ENCODE measurements around the gene MICALL1. TPM values are rescaled to one million over a fixed set of nuclear protein-coding genes. Genes with fewer than 3 reads are reported as not detected.

The MICALL1 gene
- total and polyA plus RNA-seq, 2 donors = 22.7 to 69.5 TPM

DNA sequence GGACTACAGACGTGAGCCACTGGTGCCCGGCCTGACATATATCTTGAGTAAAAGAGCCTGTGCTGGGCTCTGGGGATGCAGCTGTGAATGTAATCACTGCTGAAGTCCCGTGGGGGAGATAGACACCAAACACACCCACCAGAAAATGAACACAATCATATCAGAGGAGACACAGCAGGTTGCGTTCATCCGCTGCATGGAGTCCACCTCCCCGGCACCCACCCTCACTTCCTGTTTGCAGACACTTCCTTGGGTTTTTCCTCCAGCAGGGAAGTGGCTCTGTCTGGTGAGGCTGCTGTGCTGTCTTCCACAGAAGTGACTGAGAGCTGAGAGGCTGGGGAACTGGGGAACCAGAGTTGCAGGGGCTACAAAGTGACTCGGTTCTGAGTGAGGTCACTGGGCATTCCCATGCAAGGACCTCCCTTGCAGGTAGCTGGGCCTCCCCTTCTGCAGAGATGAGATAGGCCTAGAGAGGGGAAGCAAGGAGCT lies 7.2 kb downstream of the MICALL1 start:
- 78% methylated on average over 7 of the region's 7 CpGs for WGBS
- Histone ChIP-seq H3K36me3 (ENCODE audit: insufficient read depth) (peaks cover 7% of the 10 kb centered on the region), H3K4me1 (ENCODE audit: insufficient read depth) (no peaks in the 10 kb centered on the region), H3K27ac (ENCODE audit: low read depth) (no peak overlapping the region), H3K4me3 (ENCODE audit: low read depth, low read length) (no peak overlapping the region)
- DNase-seq (ENCODE audit: extremely low spot score) = no peak

DNA sequence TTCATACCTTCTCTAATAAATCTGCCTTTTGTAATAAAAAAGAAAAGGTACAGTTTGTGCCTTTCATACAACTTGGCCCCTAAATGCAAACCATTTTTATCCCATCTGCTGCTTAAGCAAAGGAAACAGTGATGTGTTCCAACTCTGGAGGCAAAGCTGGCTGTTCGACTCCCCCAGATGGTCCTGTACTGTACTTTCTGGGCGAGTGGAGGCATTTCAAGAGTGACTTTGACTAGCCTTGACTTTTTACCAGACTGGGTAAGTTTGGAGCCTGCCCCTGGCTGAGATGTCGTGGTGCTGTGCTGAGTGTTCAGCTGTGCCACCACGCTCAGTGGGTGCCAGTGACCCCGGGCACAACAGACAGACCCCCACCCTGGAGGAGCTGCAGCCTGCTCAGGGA lies 10.2 kb downstream of the MICALL1 start:
- no peaks in the 10 kb centered on the region for H3K4me1 ChIP-seq (ENCODE audit: insufficient read depth)
- H3K4me3 ChIP-seq (ENCODE audit: low read depth, low read length) = no peak overlapping the region
- H3K36me3 ChIP-seq (ENCODE audit: insufficient read depth) = peaks cover 7% of the 10 kb centered on the region
- 91% methylated on average over 5 of the region's 5 CpGs for WGBS
- no peak overlapping the region for H3K27ac ChIP-seq (ENCODE audit: low read depth)
- DNase-seq (ENCODE audit: extremely low spot score) = no peak

DNA sequence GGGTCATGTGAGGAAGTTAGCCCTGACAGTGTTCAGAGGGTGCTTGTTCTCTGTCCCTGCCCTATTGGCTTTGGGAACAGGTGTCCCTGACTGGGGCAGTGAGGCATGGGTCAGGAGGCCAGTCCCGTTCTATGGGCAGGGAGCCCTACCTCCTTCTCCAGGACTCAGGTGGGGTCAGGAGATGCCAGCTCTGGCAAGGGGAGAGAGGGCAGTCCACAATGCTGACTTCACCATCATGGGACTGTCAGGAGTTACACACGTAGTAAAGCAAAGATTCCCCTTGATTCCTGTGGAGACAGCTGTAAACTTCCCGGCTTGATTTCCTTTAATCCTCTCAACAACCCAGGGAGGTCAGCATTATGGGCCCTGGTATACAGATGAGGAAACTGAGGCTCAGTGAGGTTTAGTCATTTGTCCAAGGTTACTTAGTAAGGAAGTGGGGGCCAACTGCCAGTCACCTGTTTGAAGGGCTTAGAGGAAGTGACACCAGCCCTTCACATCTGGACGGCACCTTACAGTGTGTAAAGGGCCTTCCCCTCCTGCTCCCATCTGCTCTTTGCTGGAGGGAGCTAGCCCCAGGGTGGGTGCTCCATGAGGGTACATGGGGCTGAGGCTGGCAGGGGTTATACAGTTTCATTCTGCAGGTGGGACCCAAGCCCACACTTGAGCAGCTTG lies 11.9 kb downstream of the MICALL1 start:
- no peak for DNase-seq (ENCODE audit: extremely low spot score)
- Histone ChIP-seq H3K36me3 (ENCODE audit: insufficient read depth) (peaks cover 7% of the 10 kb centered on the region), H3K4me1 (ENCODE audit: insufficient read depth) (no peaks in the 10 kb centered on the region), H3K27ac (ENCODE audit: low read depth) (no peak overlapping the region), H3K4me3 (ENCODE audit: low read depth, low read length) (no peak overlapping the region)
- WGBS = 82% methylated on average over 4 of the region's 4 CpGs

DNA sequence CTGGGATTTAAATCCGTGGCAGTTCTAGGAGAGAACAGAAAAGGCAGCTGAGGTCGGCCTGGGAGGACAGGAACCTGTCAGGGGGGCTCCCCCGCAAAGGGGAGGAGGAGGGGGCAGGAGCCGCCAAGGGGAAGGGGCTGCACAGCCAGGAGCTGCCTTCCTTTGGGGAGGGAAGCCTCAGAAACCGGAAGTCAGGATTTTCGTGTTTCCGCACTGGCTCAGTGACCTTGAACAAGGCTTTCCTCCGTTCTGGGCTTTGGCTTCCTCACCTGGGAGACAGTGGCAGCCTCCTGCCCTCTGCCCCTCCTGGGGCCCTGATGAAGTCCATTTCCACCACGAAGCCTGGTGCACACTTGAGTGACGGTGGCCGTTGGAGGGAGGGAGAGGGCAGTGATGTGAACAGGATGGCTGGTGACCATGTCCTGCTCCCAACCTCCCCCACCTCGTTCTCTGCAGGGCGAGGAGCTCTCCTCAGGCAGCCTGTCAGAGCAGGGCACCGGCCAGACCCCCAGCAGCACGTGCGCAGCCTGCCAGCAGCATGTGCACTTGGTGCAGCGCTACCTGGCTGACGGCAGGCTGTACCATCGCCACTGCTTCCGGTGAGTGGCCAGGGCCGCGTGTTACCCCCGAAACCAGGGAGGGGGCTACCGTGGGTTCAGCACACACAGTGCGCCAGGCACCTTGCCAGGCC lies 12.6 kb downstream of the MICALL1 start:
- no peak overlapping the region for H3K27ac ChIP-seq (ENCODE audit: low read depth)
- 81% methylated on average over 25 of the region's 25 CpGs for WGBS
- H3K36me3 ChIP-seq (ENCODE audit: insufficient read depth) = peaks cover 7% of the 10 kb centered on the region
- no peak overlapping the region for H3K4me3 ChIP-seq (ENCODE audit: low read depth, low read length)
- H3K4me1 ChIP-seq (ENCODE audit: insufficient read depth) = no peaks in the 10 kb centered on the region
- DNase-seq (ENCODE audit: extremely low spot score) = no peak

DNA sequence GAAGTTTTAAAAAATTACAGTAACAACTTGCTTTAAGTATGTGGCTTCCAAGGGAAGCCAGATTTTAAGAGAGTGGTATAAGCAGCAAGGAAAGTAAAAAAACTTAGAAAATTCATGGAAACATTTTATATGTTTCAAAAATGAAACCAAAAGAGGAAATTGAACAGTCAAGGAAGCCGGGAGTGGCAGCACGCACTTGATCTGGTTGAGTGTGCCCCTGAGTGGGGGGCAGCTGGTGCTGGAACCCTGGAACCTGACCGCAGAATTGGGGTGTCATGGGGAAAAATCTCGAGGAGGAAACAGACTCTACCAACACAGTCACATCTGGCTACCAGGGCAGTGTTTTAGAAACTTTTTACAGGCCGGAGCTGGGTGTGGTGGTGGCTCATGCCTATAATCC lies 14.0 kb downstream of the MICALL1 start:
- no peak overlapping the region for H3K27ac ChIP-seq (ENCODE audit: low read depth)
- DNase-seq (ENCODE audit: extremely low spot score) = no peak
- 82% methylated on average over 5 of the region's 5 CpGs for WGBS
- no peaks in the 10 kb centered on the region for H3K4me1 ChIP-seq (ENCODE audit: insufficient read depth)
- H3K4me3 ChIP-seq (ENCODE audit: low read depth, low read length) = no peak overlapping the region
- peaks cover 7% of the 10 kb centered on the region for H3K36me3 ChIP-seq (ENCODE audit: insufficient read depth)

DNA sequence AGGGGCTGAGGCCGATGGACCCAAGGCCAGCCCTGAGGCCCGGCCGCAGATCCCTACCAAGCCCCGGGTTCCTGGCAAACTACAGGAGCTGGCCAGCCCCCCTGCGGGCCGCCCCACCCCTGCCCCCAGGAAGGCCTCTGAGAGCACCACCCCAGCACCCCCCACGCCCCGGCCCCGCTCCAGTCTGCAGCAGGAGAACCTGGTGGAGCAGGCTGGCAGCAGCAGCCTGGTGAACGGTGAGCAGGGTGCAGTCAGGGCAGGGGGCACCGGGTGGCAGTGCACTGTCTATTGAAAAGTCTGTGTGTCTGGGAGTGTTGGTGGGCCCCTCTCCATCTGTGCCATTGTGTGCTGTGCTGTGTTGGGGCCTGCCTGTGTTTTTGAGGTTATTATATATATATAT lies 16.1 kb downstream of the MICALL1 start:
- WGBS = 84% methylated on average over 11 of the region's 11 CpGs
- no peaks in the 10 kb centered on the region for H3K4me1 ChIP-seq (ENCODE audit: insufficient read depth)

DNA sequence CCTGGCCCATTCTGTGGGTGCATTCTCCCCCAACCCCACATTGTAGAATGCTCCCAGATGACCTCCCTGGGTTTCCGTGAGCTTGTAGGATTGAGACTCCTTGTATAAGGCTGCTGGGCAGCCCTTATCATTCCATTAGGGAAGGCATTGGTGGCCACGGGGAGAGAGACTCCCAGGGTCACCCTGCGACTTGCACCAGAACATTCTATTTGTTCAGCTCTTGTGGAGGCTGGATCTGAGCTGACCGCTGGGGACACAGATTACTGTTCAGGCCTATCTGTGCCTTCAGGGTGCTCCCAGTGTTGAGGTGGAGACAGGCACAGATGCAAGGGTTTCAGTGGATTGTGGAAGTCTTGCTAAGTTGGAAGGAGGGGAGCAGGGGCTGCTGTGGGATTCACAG lies 17.8 kb downstream of the MICALL1 start:
- Histone ChIP-seq H3K4me3 (ENCODE audit: low read depth, low read length) (no peak overlapping the region), H3K36me3 (ENCODE audit: insufficient read depth) (peaks cover 8% of the 10 kb centered on the region), H3K4me1 (ENCODE audit: insufficient read depth) (no peaks in the 10 kb centered on the region), H3K27ac (ENCODE audit: low read depth) (no peak overlapping the region)
- DNase-seq (ENCODE audit: extremely low spot score) = no peak
- WGBS = 87% methylated on average over 4 of the region's 4 CpGs

More for the DNA sequence above, 16.1 kb downstream of the MICALL1 start:
- DNase-seq (ENCODE audit: extremely low spot score) = no peak
- Histone ChIP-seq H3K27ac (ENCODE audit: low read depth) (no peak overlapping the region), H3K4me3 (ENCODE audit: low read depth, low read length) (no peak overlapping the region), H3K36me3 (ENCODE audit: insufficient read depth) (peaks cover 9% of the 10 kb centered on the region)

DNA sequence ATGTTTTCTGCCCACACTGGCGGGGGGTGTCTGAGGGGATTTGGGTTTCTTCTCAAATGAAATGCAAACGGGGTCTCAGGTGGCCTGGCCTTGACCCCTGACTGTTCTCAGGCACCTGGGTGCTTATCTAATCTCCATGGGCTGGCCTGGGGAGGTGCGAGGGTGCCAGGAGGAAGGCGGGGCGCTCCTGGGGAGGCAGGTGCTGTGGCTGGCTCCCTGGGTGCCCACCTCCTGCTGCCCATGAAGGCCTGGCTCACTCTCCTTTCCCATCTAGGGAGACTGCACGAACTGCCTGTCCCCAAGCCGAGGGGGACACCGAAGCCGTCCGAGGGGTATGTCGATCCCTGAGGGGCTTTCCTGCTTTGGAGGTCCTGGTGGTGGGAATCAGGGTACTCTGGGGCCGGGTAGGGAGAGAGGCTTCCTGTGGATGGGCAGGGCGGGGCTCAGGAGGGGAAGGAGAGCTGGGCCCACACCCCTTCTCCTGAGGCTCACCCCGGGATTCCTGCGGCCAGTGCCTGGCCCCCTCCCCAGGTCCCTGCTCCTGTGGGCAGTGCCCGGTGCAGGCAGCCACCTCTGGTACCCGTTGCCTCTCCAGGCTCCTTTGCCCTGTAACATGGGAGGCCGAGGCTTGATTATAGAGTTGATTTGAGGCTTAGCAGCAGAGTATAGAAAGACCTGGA lies 18.4 kb downstream of the MICALL1 start:
- no peak overlapping the region for H3K4me3 ChIP-seq (ENCODE audit: low read depth, low read length)
- WGBS = 87% methylated on average over 18 of the region's 18 CpGs
- no peak for DNase-seq (ENCODE audit: extremely low spot score)
- no peaks in the 10 kb centered on the region for H3K4me1 ChIP-seq (ENCODE audit: insufficient read depth)
- peaks cover 10% of the 10 kb centered on the region for H3K36me3 ChIP-seq (ENCODE audit: insufficient read depth)
- no peak overlapping the region for H3K27ac ChIP-seq (ENCODE audit: low read depth)

DNA sequence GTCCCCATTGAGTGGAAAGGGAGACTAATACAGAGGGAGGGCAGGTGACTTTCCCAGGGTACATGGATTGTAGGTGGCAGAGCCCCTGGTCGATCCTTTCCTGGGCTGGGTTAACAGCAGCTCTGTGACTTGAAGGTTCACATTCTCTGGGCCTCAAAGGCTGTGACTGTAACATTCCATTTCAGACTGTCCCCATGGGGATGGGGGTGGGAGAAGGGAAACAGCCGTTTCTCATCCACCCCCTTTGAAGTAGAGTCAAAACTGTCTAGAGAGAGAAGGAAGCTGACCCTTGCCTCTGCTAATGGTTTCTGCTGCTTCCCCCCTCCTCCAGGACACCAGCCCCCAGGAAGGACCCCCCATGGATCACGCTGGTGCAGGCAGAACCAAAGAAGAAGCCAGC lies 19.2 kb downstream of the MICALL1 start:
- 69% methylated on average over 3 of the region's 3 CpGs for WGBS
- H3K36me3 ChIP-seq (ENCODE audit: insufficient read depth) = peaks cover 10% of the 10 kb centered on the region
- no peaks in the 10 kb centered on the region for H3K4me1 ChIP-seq (ENCODE audit: insufficient read depth)
- no peak overlapping the region for H3K27ac ChIP-seq (ENCODE audit: low read depth)
- no peak for DNase-seq (ENCODE audit: extremely low spot score)
- no peak overlapping the region for H3K4me3 ChIP-seq (ENCODE audit: low read depth, low read length)

DNA sequence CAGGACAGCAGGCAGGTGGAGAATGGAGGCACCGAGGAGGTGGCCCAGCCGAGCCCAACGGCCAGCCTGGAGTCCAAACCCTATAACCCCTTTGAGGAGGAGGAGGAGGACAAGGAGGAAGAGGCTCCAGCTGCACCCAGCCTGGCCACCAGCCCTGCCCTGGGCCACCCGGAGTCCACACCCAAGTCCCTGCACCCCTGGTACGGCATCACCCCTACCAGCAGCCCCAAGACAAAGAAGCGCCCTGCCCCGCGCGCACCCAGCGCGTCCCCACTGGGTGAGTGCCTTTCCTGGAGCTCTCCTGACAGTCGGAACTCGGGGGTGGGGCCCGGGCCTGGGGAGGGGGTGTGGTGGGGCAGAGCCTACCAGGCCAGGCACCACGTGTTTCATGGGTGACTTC lies 19.7 kb downstream of the MICALL1 start:
- Histone ChIP-seq H3K4me3 (ENCODE audit: low read depth, low read length) (no peak overlapping the region), H3K36me3 (ENCODE audit: insufficient read depth) (peaks cover 10% of the 10 kb centered on the region), H3K4me1 (ENCODE audit: insufficient read depth) (no peaks in the 10 kb centered on the region), H3K27ac (ENCODE audit: low read depth) (no peak overlapping the region)
- DNase-seq (ENCODE audit: extremely low spot score) = no peak
- WGBS = 85% methylated on average over 15 of the region's 15 CpGs

DNA sequence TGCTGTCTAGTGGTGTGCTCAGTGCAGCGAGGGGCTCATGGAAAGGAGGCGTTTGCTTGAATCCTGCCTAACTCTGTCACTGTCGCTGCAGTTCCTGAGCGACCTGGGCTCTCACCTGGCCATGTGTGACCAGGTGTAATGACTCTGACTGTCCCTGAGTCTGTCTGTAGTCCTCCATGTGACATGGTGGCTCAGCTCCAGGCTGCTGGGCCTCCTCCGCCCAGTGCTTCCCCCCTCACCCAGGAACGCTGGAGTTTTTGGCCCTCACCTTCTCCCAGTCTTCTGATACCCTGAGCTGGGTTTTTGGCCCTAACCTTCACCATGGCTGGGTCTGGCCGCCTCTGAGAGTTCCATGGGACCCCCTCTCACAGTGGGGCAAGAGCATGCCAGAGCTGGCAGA lies 20.3 kb downstream of the MICALL1 start:
- Histone ChIP-seq H3K27ac (ENCODE audit: low read depth) (no peak overlapping the region), H3K36me3 (ENCODE audit: insufficient read depth) (peaks cover 10% of the 10 kb centered on the region), H3K4me1 (ENCODE audit: insufficient read depth) (no peaks in the 10 kb centered on the region)

DNA sequence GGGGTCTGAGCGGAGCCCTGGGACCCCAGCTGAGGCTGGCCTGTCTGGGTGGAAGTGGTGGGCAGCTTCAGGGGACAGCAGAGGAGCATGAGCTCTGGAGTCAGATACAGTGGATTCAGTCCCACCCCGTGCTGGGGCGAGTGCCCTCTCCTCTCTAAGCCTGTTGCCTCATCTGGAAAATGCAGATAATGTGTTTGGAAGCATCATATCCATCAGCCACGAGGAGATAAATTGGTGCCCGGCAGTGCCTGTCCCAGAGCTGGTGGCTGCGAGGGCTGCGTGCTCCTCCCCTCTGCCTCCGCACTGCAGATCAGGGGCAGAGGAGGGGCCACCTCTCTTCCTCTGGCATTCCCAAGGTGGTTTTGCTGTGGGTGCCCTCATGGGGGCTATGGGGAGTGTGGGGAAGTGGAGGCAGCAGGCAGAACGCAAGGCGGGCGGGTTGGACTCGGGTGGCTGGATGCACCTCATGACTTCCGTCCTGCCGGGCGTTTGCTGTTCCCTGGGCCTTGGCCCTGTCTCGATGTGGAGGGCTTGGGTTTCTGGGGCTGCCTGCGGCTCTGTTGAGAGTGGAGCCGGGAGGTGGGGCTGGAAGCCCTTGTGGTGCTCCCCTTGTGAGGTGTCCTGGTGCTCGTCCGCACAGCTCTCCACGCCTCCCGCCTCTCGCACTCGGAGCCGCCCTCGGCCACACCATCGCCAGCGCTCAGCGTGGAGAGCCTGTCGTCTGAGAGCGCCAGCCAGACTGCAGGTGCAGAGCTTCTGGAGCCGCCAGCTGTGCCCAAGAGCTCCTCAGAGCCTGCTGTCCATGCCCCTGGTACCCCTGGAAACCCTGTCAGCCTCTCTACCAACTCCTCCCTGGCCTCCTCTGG lies 20.9 kb downstream of the MICALL1 start:
- Histone ChIP-seq H3K4me1 (ENCODE audit: insufficient read depth) (no peaks in the 10 kb centered on the region), H3K27ac (ENCODE audit: low read depth) (no peak overlapping the region), H3K4me3 (ENCODE audit: low read depth, low read length) (no peak overlapping the region), H3K36me3 (ENCODE audit: insufficient read depth) (peaks cover 10% of the 10 kb centered on the region)
- no peak for DNase-seq (ENCODE audit: extremely low spot score)
- 92% methylated on average over 32 of the region's 32 CpGs for WGBS

More for the DNA sequence above, 20.3 kb downstream of the MICALL1 start:
- 87% methylated on average over 7 of the region's 7 CpGs for WGBS
- no peak for DNase-seq (ENCODE audit: extremely low spot score)
- H3K4me3 ChIP-seq (ENCODE audit: low read depth, low read length) = no peak overlapping the region

DNA sequence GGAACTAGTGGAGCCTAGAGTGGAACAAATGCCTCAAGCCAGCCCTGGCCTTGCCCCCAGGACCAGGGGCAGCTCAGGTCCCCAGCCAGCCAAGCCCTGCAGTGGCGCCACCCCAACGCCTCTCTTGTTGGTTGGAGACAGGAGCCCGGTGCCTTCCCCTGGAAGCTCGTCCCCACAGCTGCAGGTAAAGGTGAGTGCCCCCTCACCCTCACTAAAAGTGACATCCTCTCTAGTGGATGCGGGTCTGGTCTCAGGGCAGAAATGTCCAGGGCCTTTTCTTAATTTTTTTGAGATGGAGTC lies 21.5 kb downstream of the MICALL1 start:
- no peak overlapping the region for H3K4me3 ChIP-seq (ENCODE audit: low read depth, low read length)
- no peak overlapping the region for H3K27ac ChIP-seq (ENCODE audit: low read depth)
- DNase-seq (ENCODE audit: extremely low spot score) = no peak
- 96% methylated on average over 5 of the region's 5 CpGs for WGBS
- H3K4me1 ChIP-seq (ENCODE audit: insufficient read depth) = no peaks in the 10 kb centered on the region
- peaks cover 10% of the 10 kb centered on the region for H3K36me3 ChIP-seq (ENCODE audit: insufficient read depth)
